Kidney (tissue), 14 donors: Measurements from ENCODE around the gene DIPK1A. TPM values are rescaled to one million over a fixed set of nuclear protein-coding genes. Genes with fewer than 3 reads are reported as not detected.

ENCODE experiments used
- DNase-seq, 5 donors: peaks; one replicate each; pipeline ENCODE4 v3.0.0-alpha.2; 2013 to 2020
- FAIRE-seq: peaks from 2 replicates; lab custom pipeline; 2012; peaks lifted over from hg19 to GRCh38; lab: Jason Lieb, UNC
- H3K27ac ChIP-seq, 2 donors: one replicate each; pipeline ENCODE4 v1.7.0; 2013; ENCODE audit warnings: low read depth in 2 of 2, low read length in 2 of 2, inconsistent platforms in 1 of 2
- H3K27me3 ChIP-seq: one replicate; pipeline ENCODE4 v1.7.1; 2013; ENCODE audit warnings: low read length, inconsistent platforms; ENCODE audit not compliant: control insufficient read depth, insufficient read depth
- H3K36me3 ChIP-seq, 3 donors: one replicate each; pipeline versions ENCODE4 v1.7.0 to v1.7.1; 2013; ENCODE audit warnings: low read length in 3 of 3, control low read depth in 1 of 3, inconsistent platforms in 1 of 3; ENCODE audit not compliant: insufficient read depth in 3 of 3, control insufficient read depth in 2 of 3
- H3K4me1 ChIP-seq, 3 donors: one replicate each; pipeline versions ENCODE4 v1.7.0 to v1.7.1; 2013; ENCODE audit warnings: low read length in 3 of 3, inconsistent platforms in 1 of 3, low read depth in 1 of 3; ENCODE audit not compliant: control insufficient read depth in 2 of 3, insufficient read depth in 2 of 3
- H3K4me3 ChIP-seq, 3 donors: one replicate each; pipeline versions ENCODE4 v1.7.0 to v1.8.1; 2013; ENCODE audit warnings: low read length in 3 of 3, control low read depth in 1 of 3, inconsistent platforms in 1 of 3
- H3K9ac ChIP-seq, 3 donors: one replicate each; pipeline versions ENCODE4 v1.7.0 to v1.7.1; 2013; ENCODE audit warnings: low read length in 3 of 3, control low read depth in 1 of 3, inconsistent platforms in 1 of 3
- H3K9me3 ChIP-seq, 3 donors: one replicate each; pipeline versions ENCODE4 v1.7.0 to v1.7.1; 2013; ENCODE audit warnings: low read length in 3 of 3, control low read depth in 1 of 3, inconsistent platforms in 1 of 3; ENCODE audit not compliant: control insufficient read depth in 2 of 3, insufficient read depth in 1 of 3
- intact Hi-C: fragments of 100-400 bp; cut with DNase I; formaldehyde crosslinking; loops from one replicate; pipeline ENCODE4 v1.11.1; 2022
- polyA plus RNA-seq: library from polyadenylated mRNA; stranded (reverse); fragments of 350-450 nt; fragmentation: Illumina TruSeq; extraction: RNeasy Lipid Tissue Mini Kit (QIAGEN cat#74804); gene quantifications from one replicate; pipeline ENCODE4 v1.2.3, GENCODE V29; 2014; ENCODE audit warnings: low read depth, low replicate concordance; ENCODE audit not compliant: insufficient read depth
- total RNA-seq: library from RNA; stranded (reverse); fragmentation: NEBNext Ultra II Directional; extraction: Animal tissue kit (Norgen Biotek cat#: 25700); gene quantifications from one replicate; pipeline ENCODE4 v1.2.1, GENCODE V29; 2021
- TF ChIP-seq, protein P1 (sequence below): IDR thresholded peaks from 3 replicates; pipeline ENCODE4 v1.5.1; 2012; ENCODE audit warnings: mild to moderate bottlenecking, moderate library complexity, borderline replicate concordance; ENCODE audit not compliant: insufficient read depth; ENCODE audit errors: extremely low read depth
- donor health status: control.
- donor health status: control.
- donor health status: control.
- donor health status: control.
- donor health status: control.
- donor health status: DM: yes; HTN: yes; CAD: no.
- donor health status: Normal renal cell carcinoma (clear cell type).

The DIPK1A gene
- total and polyA plus RNA-seq, 2 donors from 2014 or later, result 4.0 to 6.1 TPM

DNA sequence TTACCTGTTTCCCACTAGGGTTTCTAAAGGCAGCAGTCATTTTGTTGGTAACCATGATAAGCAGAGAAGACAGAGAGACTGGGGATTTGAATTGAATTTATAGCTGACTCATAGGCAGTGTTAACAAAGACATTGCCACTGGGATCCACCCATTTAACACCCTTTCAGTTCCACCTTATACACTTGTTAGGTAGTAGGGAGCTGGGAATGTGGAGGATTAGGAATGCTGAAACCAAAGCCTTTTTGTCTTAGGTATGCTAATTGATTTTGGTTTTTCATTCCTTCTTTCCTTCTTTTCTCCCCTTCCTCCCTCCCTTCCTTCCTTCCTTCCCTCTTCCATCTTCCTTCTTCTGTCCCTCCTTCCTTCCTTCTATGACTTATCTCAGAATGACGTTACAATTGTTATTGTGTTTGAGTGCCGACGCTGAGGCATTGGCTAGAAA, 168.9 kb downstream of the DIPK1A start:
- H3K4me3 ChIP-seq, result no peak overlapping the region
- no peaks in the 10 kb centered on the region for H3K27me3 ChIP-seq
- H3K9me3 ChIP-seq, result no peaks in the 10 kb centered on the region
- no peak overlapping the region for H3K9ac ChIP-seq
- DNase-seq (no peak), FAIRE-seq (no peak)
- H3K4me1 ChIP-seq, result no peaks in the 10 kb centered on the region
- TF ChIP-seq, protein P1, sequence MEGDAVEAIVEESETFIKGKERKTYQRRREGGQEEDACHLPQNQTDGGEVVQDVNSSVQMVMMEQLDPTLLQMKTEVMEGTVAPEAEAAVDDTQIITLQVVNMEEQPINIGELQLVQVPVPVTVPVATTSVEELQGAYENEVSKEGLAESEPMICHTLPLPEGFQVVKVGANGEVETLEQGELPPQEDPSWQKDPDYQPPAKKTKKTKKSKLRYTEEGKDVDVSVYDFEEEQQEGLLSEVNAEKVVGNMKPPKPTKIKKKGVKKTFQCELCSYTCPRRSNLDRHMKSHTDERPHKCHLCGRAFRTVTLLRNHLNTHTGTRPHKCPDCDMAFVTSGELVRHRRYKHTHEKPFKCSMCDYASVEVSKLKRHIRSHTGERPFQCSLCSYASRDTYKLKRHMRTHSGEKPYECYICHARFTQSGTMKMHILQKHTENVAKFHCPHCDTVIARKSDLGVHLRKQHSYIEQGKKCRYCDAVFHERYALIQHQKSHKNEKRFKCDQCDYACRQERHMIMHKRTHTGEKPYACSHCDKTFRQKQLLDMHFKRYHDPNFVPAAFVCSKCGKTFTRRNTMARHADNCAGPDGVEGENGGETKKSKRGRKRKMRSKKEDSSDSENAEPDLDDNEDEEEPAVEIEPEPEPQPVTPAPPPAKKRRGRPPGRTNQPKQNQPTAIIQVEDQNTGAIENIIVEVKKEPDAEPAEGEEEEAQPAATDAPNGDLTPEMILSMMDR, result no peak
- H3K27ac ChIP-seq, result no peak overlapping the region
- H3K36me3 ChIP-seq, result no peaks in the 10 kb centered on the region
- intact Hi-C loops, result no loop called here

Other genes with a start within 250 kb of the DIPK1A start
- gene EVI5, start 176.4 kb downstream of the DIPK1A start, total RNA-seq, result 36.5 TPM
- 3.6 TPM for gene EVI5, start 176.4 kb downstream of the DIPK1A start, polyA plus RNA-seq
- 786 TPM for gene RPL5, start 129.4 kb downstream of the DIPK1A start, total RNA-seq
- gene RPL5, start 129.4 kb downstream of the DIPK1A start, polyA plus RNA-seq, result 1,286 TPM
- 30.5 TPM for gene MTF2, start 117.8 kb upstream of the DIPK1A start, total RNA-seq
- gene MTF2, start 117.8 kb upstream of the DIPK1A start, polyA plus RNA-seq, result 8.8 TPM
- 55.2 TPM for gene TMED5, start 219.0 kb upstream of the DIPK1A start, total RNA-seq
- gene TMED5, start 219.0 kb upstream of the DIPK1A start, polyA plus RNA-seq, result 45.3 TPM
- 3.9 TPM for gene CCDC18, start 219.3 kb upstream of the DIPK1A start, total RNA-seq
- 1.2 TPM for gene CCDC18, start 219.3 kb upstream of the DIPK1A start, polyA plus RNA-seq